ENCODE measurements around the gene TOGARAM2.

The TOGARAM2 gene

GRCh38 chr2:29064746-29065067 lies 83.6 kb downstream of the TOGARAM2 start:
- in situ Hi-C loops (cut with MboI; ENCODE audit: low pct_unique_long_range_greater_than_20kb, low sequenced_read_pairs), result no loop called here

GRCh38 chr2:29065068-29065811 lies 84.1 kb downstream of the TOGARAM2 start:
- in situ Hi-C loops (cut with MboI; ENCODE audit: low pct_unique_long_range_greater_than_20kb, low sequenced_read_pairs), result no loop called here
- no peak for DNase-seq

More at GRCh38 chr2:29064746-29065067, 83.6 kb downstream of the TOGARAM2 start:
- no peak for DNase-seq

- in situ Hi-C loops (cut with MboI; ENCODE audit: low pct_unique_long_range_greater_than_20kb, low sequenced_read_pairs), result no loop called here
- DNase-seq, result no peak
These were observed 85.3 kb downstream of the TOGARAM2 start for GRCh38 chr2:29066271-29066860.

- in situ Hi-C loops (cut with MboI; ENCODE audit: low pct_unique_long_range_greater_than_20kb, low sequenced_read_pairs), result no loop called here
These were observed 86.0 kb downstream of the TOGARAM2 start for GRCh38 chr2:29066997-29067605.

GRCh38 chr2:29068513-29068912 lies 87.4 kb downstream of the TOGARAM2 start:
- no peak for DNase-seq
- in situ Hi-C loops (cut with MboI; ENCODE audit: low pct_unique_long_range_greater_than_20kb, low sequenced_read_pairs), result no loop called here

More at GRCh38 chr2:29066997-29067605, 86.0 kb downstream of the TOGARAM2 start:
- no peak for DNase-seq

GRCh38 chr2:29070526-29070925 lies 89.4 kb downstream of the TOGARAM2 start:
- no peak for DNase-seq
- in situ Hi-C loops (cut with MboI; ENCODE audit: low pct_unique_long_range_greater_than_20kb, low sequenced_read_pairs), result no loop called here

- no peak for DNase-seq
- in situ Hi-C loops (cut with MboI; ENCODE audit: low pct_unique_long_range_greater_than_20kb, low sequenced_read_pairs), result no loop called here
These were observed 90.2 kb downstream of the TOGARAM2 start for GRCh38 chr2:29071032-29071975.

- in situ Hi-C loops (cut with MboI; ENCODE audit: low pct_unique_long_range_greater_than_20kb, low sequenced_read_pairs), result no loop called here
- DNase-seq, result no peak
These were observed 91.2 kb downstream of the TOGARAM2 start for GRCh38 chr2:29072251-29072650.

- in situ Hi-C loops (cut with MboI; ENCODE audit: low pct_unique_long_range_greater_than_20kb, low sequenced_read_pairs), result no loop called here
- no peak for DNase-seq
These were observed 92.0 kb downstream of the TOGARAM2 start for GRCh38 chr2:29072971-29073725.

GRCh38 chr2:29073933-29074332 lies 92.8 kb downstream of the TOGARAM2 start:
- DNase-seq, result no peak
- in situ Hi-C loops (cut with MboI; ENCODE audit: low pct_unique_long_range_greater_than_20kb, low sequenced_read_pairs), result no loop called here

GRCh38 chr2:29074411-29074810 lies 93.3 kb downstream of the TOGARAM2 start, which contains the start of gene PCARE:
TSS of gene PCARE (minus strand) at chr2:29074523. CDS start at chr2:29074261, 262 bp downstream.
- in situ Hi-C loops (cut with MboI; ENCODE audit: low pct_unique_long_range_greater_than_20kb, low sequenced_read_pairs), result no loop called here
- no peak for DNase-seq

GRCh38 chr2:29075894-29076705 lies 95.0 kb downstream of the TOGARAM2 start:
- DNase-seq, result no peak
- in situ Hi-C loops (cut with MboI; ENCODE audit: low pct_unique_long_range_greater_than_20kb, low sequenced_read_pairs), result no loop called here

- no peak for DNase-seq
- in situ Hi-C loops (cut with MboI; ENCODE audit: low pct_unique_long_range_greater_than_20kb, low sequenced_read_pairs), result no loop called here
These were observed 98.8 kb downstream of the TOGARAM2 start for GRCh38 chr2:29079887-29080286.

- DNase-seq, result no peak
- in situ Hi-C loops (cut with MboI; ENCODE audit: low pct_unique_long_range_greater_than_20kb, low sequenced_read_pairs), result no loop called here
These were observed 100.0 kb downstream of the TOGARAM2 start for GRCh38 chr2:29080886-29081743.

GRCh38 chr2:29082804-29083495 lies 101.9 kb downstream of the TOGARAM2 start:
- in situ Hi-C loops (cut with MboI; ENCODE audit: low pct_unique_long_range_greater_than_20kb, low sequenced_read_pairs), result no loop called here

GRCh38 chr2:29084554-29084953 lies 103.5 kb downstream of the TOGARAM2 start:
- in situ Hi-C loops (cut with MboI; ENCODE audit: low pct_unique_long_range_greater_than_20kb, low sequenced_read_pairs), result no loop called here
- no peak for DNase-seq

More at GRCh38 chr2:29082804-29083495, 101.9 kb downstream of the TOGARAM2 start:
- DNase-seq, result no peak
